ENCODE data around the gene FOXE3. TPM values are rescaled to one million over a fixed set of nuclear protein-coding genes. Genes with fewer than 3 reads are reported as not detected.

FOXE3 gene
- total and polyA plus RNA-seq, 10 of the 15 experiments (the other 5 are each of a cell fraction or from before 2014, with no cell fraction given): 0.13 TPM; not detected in 9

GRCh38 chr1:47434051-47434842 is 18.2 kb downstream of the FOXE3 start:
- Histone ChIP-seq H3K4me3 (peak overlapping the region; percentile 54), H4K20me1 (ENCODE audit: control insufficient read depth, insufficient read depth) (no peaks in the 10 kb centered on the region), H3K27ac (ENCODE audit: control insufficient read depth, insufficient read depth) (no peak overlapping the region), H2AFZ (ENCODE audit: control insufficient read depth, low read depth, low read length) (peak overlapping the region; percentile 39), H3K9me3 (replicated peaks; ENCODE audit: control insufficient read depth, insufficient read depth, low read length) (no peaks in the 10 kb centered on the region), H3K27me3 (replicated peaks in 1 of 2; ENCODE audit: control insufficient read depth in 2 of 2, insufficient read depth in 2 of 2, low read length in 1 of 2) (peaks cover 0 to 3% of the 10 kb centered on the region in 2 experiments; a peak in 2 of 4 replicates), H3K9ac (ENCODE audit: control insufficient read depth, insufficient read depth, low read length) (no peak overlapping the region; the same call in 1 of the 2 replicates), H3K4me1 (ENCODE audit: control insufficient read depth, insufficient read depth, low read length) (peaks cover 23% of the 10 kb centered on the region), H3K36me3 (ENCODE audit: control insufficient read depth in 2 of 2, insufficient read depth in 2 of 2, low read length in 1 of 2) (no peaks in the 10 kb centered on the region), H3K79me2 (ENCODE audit: control insufficient read depth, insufficient read depth, low read length) (peaks cover 2% of the 10 kb centered on the region; the same call in 1 of the 2 replicates), H3K4me2 (ENCODE audit: control insufficient read depth, insufficient read depth) (peak overlapping the region; percentile 70)
- POLR2A ChIA-PET: interaction anchor here (0.6 kb wide), 1 partner anchor 397 kb away, joined by 4 read pairs; no protein-coding TSS in a partner anchor
- ATAC-seq (no peak), DNase-seq (ENCODE audit: low read depth, low spot score) (no peak), FAIRE-seq (no peak)
- no TSS peak for BruUV-seq (replicated peaks)
- SMC1A ChIA-PET (ENCODE audit: uncharacterized antibody, unreplicated experiment): interaction anchor here (0.7 to 1.9 kb wide), 10 partner anchors 13 to 292 kb away, joined by 3 to 7 read pairs (median 4); no protein-coding TSS in a partner anchor
- RAD21 ChIA-PET (ENCODE audit: unreplicated experiment): interaction anchor here (1.1 to 3.8 kb wide), 8 partner anchors 16 to 292 kb away, joined by 3 to 23 read pairs (median 4); no protein-coding TSS in a partner anchor
- in situ Hi-C loops (cut with MboI) (loop anchor here (5.0 kb wide), 1 partner anchor 278 kb away; no protein-coding TSS in a partner anchor), intact Hi-C loops (cut with micrococcal nuclease; ENCODE audit: unreplicated experiment) (loop anchor here (10.0 kb wide), 2 partner anchors 99 to 259 kb away; partner anchors contain the start of gene CMPK1)
- WGBS (ENCODE audit: insufficient coverage, insufficient replicate concordance, low lambda C conversion rate, missing lambda C conversion rate): 87% methylated on average over 50 of the region's 51 CpGs
- TF ChIP-seq GATAD2B (conservative IDR thresholded peaks at IDR 0.05; ENCODE audit: low read depth) (no peak), BCL3 (IDR thresholded peaks at IDR 0.05; ENCODE audit: borderline replicate concordance, insufficient read depth, low read depth, low read length, poor library complexity, severe bottlenecking) (no peak), ZNF622 (IDR thresholded peaks at IDR 0.05) (no peak), ZSCAN29 (IDR thresholded peaks at IDR 0.05) (no peak)
- CTCF ChIA-PET: interaction anchor here (0.7 to 3.8 kb wide), 27 partner anchors 9 to 565 kb away, joined by 3 to 22 read pairs (median 4); partner anchors contain the start of gene STIL
